Caco-2 (cell line): ENCODE data around the gene MED8. TPM values are rescaled to one million over a fixed set of nuclear protein-coding genes. Genes with fewer than 3 reads are reported as not detected.

Source experiments
- BruUV-seq: library from RNA; stranded (reverse); fragments of 400-500 nt; replicated peaks from 2 replicates; lab custom pipeline; 2021; lab: Mats Ljungman, UMichigan
- CTCF ChIA-PET: fragments of 300-600 bp; sonication (Branson Sonifier 250); formaldehyde crosslinking; loops from one replicate; lab custom pipeline; 2022; ENCODE audit warnings: antibody characterized with exemption; lab: Charles Lee
- POLR2A ChIA-PET: fragments of 300-600 bp; sonication (Branson Sonifier 250); formaldehyde crosslinking; loops from one replicate; lab custom pipeline; 2022; ENCODE audit warnings: antibody characterized with exemption; lab: Charles Lee
- DNase-seq, 2 experiments: peaks; one replicate each; pipeline versions ENCODE4 v3.0.0 to v3.0.0-alpha.2; 2020 to 2022
- H3K27me3 ChIP-seq: replicated peaks from 2 replicates; pipeline ENCODE4 v1.6.0; 2011; ENCODE audit warnings: low read length; ENCODE audit not compliant: control insufficient read depth, insufficient read depth
- H3K36me3 ChIP-seq: 2 replicates; pipeline ENCODE4 v1.5.1; 2011; ENCODE audit warnings: low read length; ENCODE audit not compliant: control insufficient read depth, insufficient read depth
- H3K4me1 ChIP-seq: fragments of 250-450 bp; sonication (Bioruptor Pico); 2 replicates; pipeline ENCODE4 v1.5.1; 2020; ENCODE audit warnings: mild to moderate bottlenecking
- H3K4me3 ChIP-seq: 2 replicates; pipeline ENCODE4 v1.5.1; 2011; ENCODE audit warnings: low read depth, mild to moderate bottlenecking, control low read depth, low read length
- H3K9me3 ChIP-seq: fragments of 250-450 bp; sonication (Bioruptor Pico); 2 replicates; pipeline ENCODE4 v1.5.1; 2020; ENCODE audit warnings: mild to moderate bottlenecking, moderate library complexity
- H3K27ac Mint-ChIP-seq: one replicate; pipeline ENCODE4 v1.8.0; 2022; ENCODE audit warnings: mixed read lengths; ENCODE audit not compliant: unreplicated experiment
- H3K27me3 Mint-ChIP-seq: one replicate; pipeline ENCODE4 v1.8.0; 2022; ENCODE audit warnings: mixed read lengths; ENCODE audit not compliant: insufficient read depth, unreplicated experiment
- H3K36me3 Mint-ChIP-seq: one replicate; pipeline ENCODE4 v1.8.0; 2022; ENCODE audit warnings: mild to moderate bottlenecking, mixed read lengths; ENCODE audit not compliant: insufficient read depth, unreplicated experiment
- H3K4me1 Mint-ChIP-seq: one replicate; pipeline ENCODE4 v1.8.0; 2022; ENCODE audit warnings: low read depth, mixed read lengths; ENCODE audit not compliant: unreplicated experiment
- H3K4me3 Mint-ChIP-seq: one replicate; pipeline ENCODE4 v1.8.0; 2022; ENCODE audit warnings: mild to moderate bottlenecking, moderate library complexity, mixed read lengths; ENCODE audit not compliant: unreplicated experiment
- H3K9me3 Mint-ChIP-seq: one replicate; pipeline ENCODE4 v1.8.0; 2022; ENCODE audit warnings: mixed read lengths; ENCODE audit not compliant: unreplicated experiment
- CTCF ChIP-seq, 2 experiments: fragments of 200-600 bp in 1 of 2; IDR thresholded peaks; 1 replicate in 1 of 2; 2 replicates in 1 of 2; pipeline versions ENCODE4 v1.5.1 to v1.8.0; 2011 to 2022; ENCODE audit warnings: antibody characterized with exemption in 1 of 2, control low read depth in 1 of 2, inconsistent platforms in 1 of 2, low read depth in 1 of 2, low read length in 1 of 2, mild to moderate bottlenecking in 1 of 2, moderate library complexity in 1 of 2; ENCODE audit not compliant: insufficient read depth in 1 of 2, severe bottlenecking in 1 of 2, unreplicated experiment in 1 of 2
- intact Hi-C: fragments of 100-400 bp; cut with micrococcal nuclease; formaldehyde crosslinking; loops from one replicate; pipeline ENCODE4 v1.10.0; 2022; ENCODE audit not compliant: unreplicated experiment
- total RNA-seq: library from RNA; stranded (reverse); gene quantifications from 2 replicates; pipeline ENCODE4 v1.2.3, GENCODE V29; 2022

MED8 gene
- total RNA-seq, 1 experiment from 2014 or later, result 35.8 TPM

GRCh38 chr1:43392702-43393101 is 3.1 kb upstream of the MED8 start:
- DNase-seq, result no peak
- intact Hi-C loops, result no loop called here
- no peak overlapping the region for H3K4me3 ChIP-seq
- H3K4me1 ChIP-seq, result no peaks in the 10 kb centered on the region
- Mint-ChIP-seq H3K27me3 (no peaks in the 10 kb centered on the region), H3K27ac (peak overlapping the region; percentile 15), H3K4me3 (no peak overlapping the region), H3K36me3 (peaks cover 12% of the 10 kb centered on the region), H3K9me3 (no peaks in the 10 kb centered on the region), H3K4me1 (peaks cover 15% of the 10 kb centered on the region)
- TF ChIP-seq CTCF (IDR thresholded peaks at IDR 0.05; ENCODE audit: insufficient read depth in 1 of 2, low read depth in 1 of 2, low read length in 1 of 2, severe bottlenecking in 1 of 2, unreplicated experiment in 1 of 2), result no peak
- no TSS peak for BruUV-seq
- ChIA-PET CTCF (interaction anchor here (0.6 kb wide), 1 partner anchor 115 kb away, joined by 3 read pairs; no protein-coding TSS in a partner anchor), POLR2A (interaction anchor here (0.6 kb wide), 1 partner anchor 107 kb away, joined by 4 read pairs; the partner anchor contains the start of gene C1orf210)
- H3K27me3 ChIP-seq, result no peaks in the 10 kb centered on the region
- no peaks in the 10 kb centered on the region; the same call in 1 of the 2 replicates for H3K36me3 ChIP-seq
- no peaks in the 10 kb centered on the region for H3K9me3 ChIP-seq

GRCh38 chr1:43388613-43389012 is 987 bp downstream of the MED8 start:
- CTCF ChIA-PET, result interaction anchor here (0.9 kb wide), 1 partner anchor 30 kb away, joined by 3 read pairs; the partner anchor contains the start of gene CDC20
- Histone ChIP-seq H3K36me3 (no peaks in the 10 kb centered on the region), H3K9me3 (no peaks in the 10 kb centered on the region), H3K4me3 (peak overlapping the region; percentile 59), H3K27me3 (no peaks in the 10 kb centered on the region), H3K4me1 (no peaks in the 10 kb centered on the region)
- BruUV-seq, result no TSS peak
- peaks cover 34% of the 10 kb centered on the region for H3K36me3 Mint-ChIP-seq
- peak overlapping the region; percentile 95 for H3K27ac Mint-ChIP-seq
- TF ChIP-seq CTCF (IDR thresholded peaks at IDR 0.05; ENCODE audit: insufficient read depth in 1 of 2, low read depth in 1 of 2, low read length in 1 of 2, severe bottlenecking in 1 of 2, unreplicated experiment in 1 of 2), result no peak
- POLR2A ChIA-PET, result interaction anchor here (1.3 to 1.8 kb wide), 2 partner anchors 21 to 30 kb away, joined by 10 to 15 read pairs; partner anchors contain the start of genes CDC20 and ELOVL1
- peak overlapping the region; percentile 88 for H3K4me3 Mint-ChIP-seq
- intact Hi-C loops, result loop anchor here (1.0 kb wide), 1 partner anchor 20 kb away; the partner anchor contains the start of gene ELOVL1
- DNase-seq, result no peak
- no peaks in the 10 kb centered on the region for H3K9me3 Mint-ChIP-seq
- no peaks in the 10 kb centered on the region for H3K27me3 Mint-ChIP-seq
- H3K4me1 Mint-ChIP-seq, result peaks cover 15% of the 10 kb centered on the region

- Mint-ChIP-seq H3K27me3 (no peaks in the 10 kb centered on the region), H3K4me3 (peak overlapping the region; percentile 88), H3K9me3 (no peaks in the 10 kb centered on the region), H3K4me1 (peaks cover 15% of the 10 kb centered on the region), H3K27ac (peak overlapping the region; percentile 95), H3K36me3 (peaks cover 39% of the 10 kb centered on the region)
- no peak for TF ChIP-seq CTCF (IDR thresholded peaks at IDR 0.05; ENCODE audit: insufficient read depth in 1 of 2, low read depth in 1 of 2, low read length in 1 of 2, severe bottlenecking in 1 of 2, unreplicated experiment in 1 of 2)
- POLR2A ChIA-PET, result interaction anchor here (1.3 kb wide), 1 partner anchor 20 kb away, joined by 10 read pairs; the partner anchor contains the start of gene ELOVL1
- no TSS peak for BruUV-seq
- Histone ChIP-seq H3K4me1 (no peaks in the 10 kb centered on the region), H3K36me3 (no peaks in the 10 kb centered on the region), H3K27me3 (no peaks in the 10 kb centered on the region), H3K9me3 (no peaks in the 10 kb centered on the region), H3K4me3 (no peak overlapping the region)
- DNase-seq, result no peak
- CTCF ChIA-PET, result no interaction called here
- intact Hi-C loops, result no loop called here
These were observed 1.5 kb downstream of the MED8 start for GRCh38 chr1:43387976-43388599.
